Stimulated activated CD8-positive, alpha-beta memory T cell treated with anti-CD3 and anti-CD28 coated beads, Interleukin-2, amount 100 ng/mL, for 48 hours (primary cell): ENCODE measurements around the gene ABCC3.
A peak's percentile ranks its signal among the peaks of the same experiment; 100 is the strongest.

Source experiments
- DNase-seq, 2 donors: peaks; one replicate each; pipeline ENCODE4 v3.0.0-alpha.2; 2020; ENCODE audit warnings: low read depth in 2 of 2

Gene ABCC3

DNA sequence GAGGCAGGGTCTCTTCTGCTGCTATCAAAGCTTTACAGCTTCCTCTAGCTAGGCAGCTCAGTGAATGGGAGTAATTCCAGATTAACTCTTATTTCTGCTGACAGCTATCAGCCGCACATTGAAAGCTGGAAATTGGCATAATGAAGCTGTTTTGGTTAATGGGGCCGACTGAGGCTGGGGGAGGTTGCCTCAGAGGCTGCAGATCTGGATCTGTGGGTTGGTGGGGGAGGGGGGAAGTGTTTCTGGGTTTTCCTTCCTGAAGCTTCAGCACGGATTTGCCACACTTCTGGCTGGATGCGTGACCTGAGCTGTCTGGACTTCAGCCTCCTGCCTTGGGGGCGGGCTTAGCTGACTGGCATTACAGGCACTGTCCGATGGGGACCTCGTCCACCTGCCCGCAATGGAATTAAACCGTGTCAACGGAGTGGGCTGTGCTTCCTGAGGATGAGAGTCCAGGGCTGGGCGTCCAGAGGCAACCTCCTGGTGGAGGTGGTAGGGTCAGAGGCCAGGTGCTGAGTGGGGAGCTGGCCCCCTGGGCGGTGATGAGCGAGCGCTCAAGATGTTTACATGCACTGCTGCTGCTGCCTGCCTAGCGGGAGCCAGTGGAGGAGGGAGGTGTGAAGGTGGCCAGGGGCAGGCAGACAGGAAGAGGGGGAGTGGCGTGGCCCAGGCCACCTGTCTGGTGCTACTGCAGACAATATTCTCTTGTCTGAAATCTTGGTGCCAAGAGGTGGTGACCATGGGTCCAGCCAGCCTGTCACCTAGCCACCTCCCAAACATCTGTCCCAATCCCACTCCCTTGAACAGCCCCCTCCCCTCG lies 6.7 kb upstream of the ABCC3 start:
- DNase-seq, result no peak

DNA sequence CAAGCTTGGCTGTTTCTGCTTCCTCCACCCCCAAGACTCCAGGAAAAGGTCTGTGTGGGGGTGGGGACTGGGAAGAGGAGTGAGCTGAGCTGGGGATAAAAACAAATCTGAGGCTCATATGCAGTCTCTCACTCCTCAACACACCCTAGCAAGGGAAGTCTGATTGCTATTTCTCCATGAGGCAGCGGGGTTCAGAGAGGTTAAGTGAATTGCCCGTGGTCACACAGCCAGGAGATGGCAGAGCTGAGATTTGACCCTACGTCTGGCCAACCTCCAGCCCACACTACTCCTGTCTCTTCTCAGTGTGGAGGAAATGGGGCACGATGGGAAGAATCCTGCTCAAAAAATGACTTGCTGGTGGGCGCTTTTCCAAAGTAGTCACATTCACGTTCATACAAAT lies 4.8 kb upstream of the ABCC3 start:
- no peak for DNase-seq

DNA sequence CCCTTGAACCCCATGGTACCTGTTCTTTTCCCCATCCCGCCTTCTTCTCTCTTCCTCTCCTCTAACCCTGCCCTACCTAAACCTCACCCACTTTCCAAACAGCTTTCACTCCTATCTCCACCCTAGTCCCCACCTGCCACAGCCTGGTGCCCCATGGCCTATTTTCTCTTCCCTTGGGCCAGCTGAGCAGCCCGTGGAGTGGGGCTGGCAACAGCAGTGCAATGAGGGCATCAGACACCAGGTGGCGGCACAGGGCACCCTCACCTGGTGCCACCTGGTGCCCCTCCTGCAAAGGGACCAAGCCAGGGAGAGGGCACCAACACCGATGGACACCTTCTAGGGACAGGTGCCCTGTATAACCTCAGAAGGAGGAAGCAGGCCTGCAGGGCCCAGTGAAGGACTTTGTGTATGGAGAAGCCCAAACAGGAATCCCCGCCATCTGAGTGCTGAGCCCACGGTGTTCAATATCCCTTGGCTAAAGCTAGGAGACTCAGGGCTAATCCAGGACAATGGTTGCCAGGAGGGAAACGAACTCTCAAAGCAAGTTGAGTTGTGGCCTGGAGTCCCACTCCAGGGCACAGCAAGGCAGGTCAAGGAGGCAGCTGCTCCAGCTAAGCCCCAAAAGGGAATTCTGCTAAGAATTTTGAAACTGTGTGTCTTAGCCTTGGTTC lies 4.0 kb upstream of the ABCC3 start:
- DNase-seq, result peak; percentile 24 to 54

DNA sequence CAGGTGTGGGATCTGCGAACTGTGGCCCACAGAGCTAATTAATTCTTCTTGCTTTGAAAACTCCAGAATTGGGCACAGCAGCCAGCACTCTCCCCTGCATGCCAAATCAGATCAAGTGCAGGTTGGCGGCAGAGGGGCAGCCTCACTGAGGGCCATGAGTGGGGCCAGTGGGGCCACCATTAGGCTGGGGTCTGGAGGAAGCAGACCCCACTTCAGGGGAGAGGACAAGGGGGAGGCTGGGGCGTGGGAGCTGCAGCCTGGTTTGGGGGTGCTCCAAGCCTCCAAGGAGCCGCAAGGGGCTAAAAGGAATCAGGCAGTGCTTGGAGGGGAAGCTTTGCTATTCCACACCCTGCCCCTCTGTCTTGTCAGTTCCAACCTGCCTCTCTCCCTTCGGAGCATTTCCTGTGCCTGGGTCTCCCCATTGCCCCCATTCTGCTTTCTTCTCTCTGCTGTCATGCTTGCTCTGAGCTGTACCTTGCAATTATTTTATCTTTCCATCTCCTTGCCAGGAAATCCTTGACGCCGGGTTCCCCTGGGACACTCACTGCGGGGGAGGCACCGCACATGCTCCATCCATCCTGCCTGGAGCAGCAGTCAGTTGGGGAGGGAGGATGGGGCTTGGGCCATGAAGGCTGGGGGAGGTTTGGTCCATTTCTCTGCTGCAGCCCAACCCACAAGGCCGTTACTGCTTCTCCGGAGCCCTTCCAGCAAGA lies 3.3 kb upstream of the ABCC3 start:
- no peak for DNase-seq

DNA sequence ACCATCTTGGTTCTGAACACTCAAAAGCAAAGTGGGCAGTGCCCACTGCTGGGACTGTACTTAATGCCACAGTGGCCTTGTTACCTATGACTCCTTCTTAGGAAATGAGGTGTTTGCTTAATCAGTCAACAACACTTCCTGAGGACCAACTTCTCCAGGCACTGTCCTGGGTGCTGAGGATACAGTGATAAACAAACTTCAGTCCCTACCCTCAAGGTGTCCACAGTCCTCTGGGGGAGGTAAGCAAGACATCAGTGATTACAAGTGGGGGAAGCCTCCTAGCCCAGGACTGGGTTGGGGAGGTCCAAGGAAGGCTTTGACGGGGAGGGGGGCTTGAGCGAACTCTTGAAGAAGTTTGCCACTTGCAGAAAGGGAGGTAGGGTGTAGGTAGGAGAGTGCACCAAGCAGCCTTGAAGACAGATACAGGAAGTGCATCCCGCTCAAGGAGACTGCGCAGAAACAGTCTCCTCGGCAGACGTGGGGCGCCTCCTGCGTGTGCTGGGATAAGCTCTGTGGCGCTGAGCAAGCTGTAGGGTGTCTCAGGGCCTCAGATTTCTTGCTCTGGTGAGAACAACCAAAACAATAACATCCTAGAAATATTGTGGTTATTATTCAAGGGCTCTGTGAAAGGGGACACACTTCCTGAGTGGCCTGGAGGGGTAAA lies 2.6 kb upstream of the ABCC3 start:
- DNase-seq, result no peak

DNA sequence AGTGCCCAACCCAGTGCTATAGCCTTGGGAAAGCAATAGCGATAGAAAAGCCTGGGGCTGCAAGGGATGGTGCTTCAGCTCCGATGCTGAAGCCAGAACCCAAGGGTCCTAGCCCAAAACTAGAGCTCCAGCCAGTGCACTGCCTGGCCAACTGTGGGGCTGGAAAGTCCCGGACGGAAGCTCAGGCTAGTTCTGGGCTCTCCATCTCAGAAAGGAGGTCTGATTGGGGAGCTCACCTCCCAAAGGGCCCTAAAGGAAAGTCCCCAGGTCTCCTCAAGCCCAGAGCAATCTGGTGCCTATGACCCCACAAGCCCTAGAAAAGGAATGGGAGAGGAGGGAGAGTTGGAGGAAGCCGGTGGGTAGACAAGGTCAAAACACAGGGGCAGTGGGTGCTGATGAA lies 2.0 kb upstream of the ABCC3 start:
- no peak for DNase-seq

DNA sequence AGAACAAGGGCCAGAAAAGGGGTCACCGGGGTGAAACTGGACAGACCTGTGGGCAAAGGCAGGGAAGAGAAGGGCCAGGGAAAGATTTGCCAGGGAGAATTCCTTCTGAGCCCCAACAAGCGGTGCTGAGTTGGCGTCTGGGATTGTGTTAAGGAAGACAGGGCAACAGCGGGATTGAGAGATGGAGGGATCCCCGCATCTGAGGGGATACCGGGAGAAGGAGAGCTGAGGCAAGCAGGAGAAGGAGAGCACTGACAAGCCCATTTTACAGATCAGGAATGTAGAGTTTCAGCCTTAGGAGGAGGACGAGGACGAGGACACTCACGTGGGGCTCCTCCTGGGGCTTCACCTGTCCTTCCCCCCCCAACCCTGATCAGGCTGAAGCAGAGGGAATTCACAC lies 998 bp upstream of the ABCC3 start:
- DNase-seq, result no peak

DNA sequence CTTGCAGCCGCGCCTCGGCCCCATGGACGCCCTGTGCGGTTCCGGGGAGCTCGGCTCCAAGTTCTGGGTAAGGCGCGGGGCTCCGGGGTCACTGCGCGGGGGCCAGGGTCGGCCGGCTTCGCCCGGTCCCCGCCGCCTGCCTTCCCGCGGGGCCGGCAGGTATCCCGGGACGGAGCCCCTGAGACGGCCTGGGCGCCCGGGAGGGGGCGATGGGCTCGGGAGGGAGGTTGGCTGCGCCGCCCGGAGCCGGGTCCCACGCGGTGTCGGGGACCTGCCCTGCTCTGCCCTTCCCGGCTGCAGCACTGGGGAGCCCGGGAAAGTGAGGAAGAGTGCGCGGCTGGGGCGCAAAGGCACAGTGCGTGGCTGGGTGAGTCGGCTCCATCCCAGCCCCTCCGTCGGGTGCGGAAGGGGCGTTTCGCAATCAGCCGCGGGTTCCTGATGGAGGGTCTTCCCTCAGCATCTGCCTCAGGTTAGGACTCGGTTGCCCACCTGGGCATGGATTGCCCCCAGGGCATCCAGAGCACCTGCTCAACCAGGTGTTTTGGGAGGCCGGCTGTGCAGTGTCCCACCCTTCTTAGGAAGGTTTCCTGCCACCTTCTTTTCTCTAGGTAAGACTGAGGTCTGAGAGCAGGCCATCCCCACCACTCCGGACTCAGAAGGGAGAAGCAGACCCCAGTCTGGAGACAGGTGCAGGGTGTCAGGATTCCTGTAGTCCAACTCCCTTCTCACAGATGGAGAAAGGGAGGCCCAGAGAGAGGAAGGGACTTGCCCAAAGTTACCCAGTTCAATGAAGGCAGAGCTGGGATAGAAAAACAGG lies 442 bp downstream of the ABCC3 start:
- no peak for DNase-seq

DNA sequence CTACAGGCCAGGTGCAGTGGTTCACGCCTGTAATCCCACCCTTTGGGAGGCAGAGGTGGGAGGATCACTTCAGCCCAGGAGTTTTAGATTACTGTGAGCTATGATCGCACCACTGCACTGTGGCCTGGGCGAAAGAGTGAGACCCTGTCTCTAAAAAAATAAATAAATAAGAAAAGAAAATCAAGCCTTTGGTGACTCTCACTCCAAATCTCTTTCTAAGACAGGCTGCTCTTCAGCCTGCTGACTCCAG lies 976 bp downstream of the ABCC3 start:
- no peak for DNase-seq

DNA sequence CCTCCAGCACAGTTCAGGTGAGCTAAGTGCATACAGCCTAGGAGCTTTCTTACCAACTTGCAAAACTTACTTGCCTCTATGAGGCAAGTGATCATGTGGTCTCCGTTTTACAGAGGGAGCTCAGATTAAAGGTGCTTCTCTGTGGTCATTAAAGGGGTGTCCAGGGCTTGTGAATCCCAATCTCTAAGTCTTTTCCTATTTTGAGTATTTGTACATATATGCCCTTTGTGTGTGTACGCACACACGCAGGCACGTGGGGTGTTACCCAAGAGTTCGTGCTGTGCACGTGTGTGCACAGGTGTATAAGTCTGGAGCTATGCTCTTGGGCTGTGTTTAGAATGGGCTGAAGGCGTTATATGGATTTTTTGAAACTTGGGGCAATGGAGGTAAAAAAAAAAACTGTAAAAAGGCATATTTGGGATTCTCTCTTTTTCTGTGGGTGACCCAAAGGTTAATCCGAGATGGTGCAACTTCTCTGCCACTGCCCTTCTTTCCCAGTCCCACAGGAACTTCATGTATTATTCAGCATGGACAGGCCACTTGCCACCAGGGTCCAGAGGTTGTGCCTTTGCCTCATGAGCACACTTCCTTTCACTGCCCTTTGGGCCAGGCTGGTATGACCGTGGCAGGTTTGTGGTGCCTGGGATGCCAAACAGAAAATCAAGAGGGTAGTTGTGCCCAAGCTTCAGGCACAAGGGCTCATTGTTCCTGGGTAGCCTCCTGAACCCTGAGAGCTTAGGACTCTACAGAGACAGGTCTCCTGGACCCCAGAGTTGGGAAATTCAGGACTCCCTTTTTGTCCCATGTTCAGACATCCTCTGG lies 1.5 kb downstream of the ABCC3 start:
- no peak for DNase-seq

DNA sequence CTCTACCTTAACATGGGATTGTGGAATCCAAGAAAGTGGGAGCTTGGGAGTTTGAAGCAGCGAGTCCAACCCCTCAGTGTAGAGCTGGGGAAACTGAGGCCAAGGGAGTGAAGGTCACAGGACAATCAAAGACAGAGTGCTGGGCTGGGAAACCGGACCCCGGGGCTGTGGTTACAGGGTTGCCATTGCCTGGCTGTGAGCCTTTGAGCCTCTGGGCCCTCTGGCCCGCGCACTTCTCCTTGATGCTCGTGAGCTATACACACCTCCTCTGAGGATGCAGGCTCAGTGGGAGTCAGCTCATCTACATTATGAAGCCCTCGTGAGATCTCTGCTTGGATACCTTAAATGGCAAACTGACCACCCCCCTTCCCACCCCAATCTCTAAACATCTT lies 2.1 kb downstream of the ABCC3 start:
- no peak for DNase-seq

DNA sequence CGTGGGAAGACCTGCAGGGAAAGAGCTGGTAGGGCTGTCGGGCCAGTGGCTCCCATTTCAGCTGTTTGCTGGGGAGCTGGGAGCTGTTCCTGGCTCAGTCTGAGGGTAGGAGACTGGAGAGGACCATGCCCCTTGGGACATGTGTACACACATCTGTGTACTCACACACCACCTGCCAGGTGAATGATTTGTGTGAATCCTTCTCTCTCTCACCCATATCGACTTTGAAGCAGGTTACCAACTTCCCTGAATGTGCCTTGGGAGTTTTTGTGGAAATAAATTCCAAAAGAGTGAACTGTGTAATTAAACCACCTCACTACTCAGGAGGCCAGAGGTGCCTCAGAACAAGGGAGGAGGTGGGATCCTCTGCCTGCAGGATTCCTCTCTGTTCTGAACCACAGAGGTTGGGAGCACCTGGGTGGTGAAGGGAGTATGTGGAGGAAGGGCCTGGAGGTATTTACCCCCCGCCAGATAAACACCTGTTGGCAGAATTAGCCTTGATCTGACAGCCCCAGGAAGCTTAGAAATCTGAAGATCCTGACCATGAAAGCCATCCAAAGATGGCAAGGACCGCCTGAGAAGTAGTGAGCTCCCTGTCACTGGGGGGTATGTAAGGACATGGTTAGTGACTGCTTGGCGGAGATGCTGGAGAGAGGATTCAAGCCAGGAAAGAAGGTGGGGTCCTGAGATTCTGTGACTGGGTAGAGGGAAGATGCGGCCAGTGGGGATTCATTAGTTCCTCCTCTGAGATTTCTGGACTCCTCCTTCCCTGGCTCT lies 3.3 kb downstream of the ABCC3 start:
- no peak for DNase-seq

DNA sequence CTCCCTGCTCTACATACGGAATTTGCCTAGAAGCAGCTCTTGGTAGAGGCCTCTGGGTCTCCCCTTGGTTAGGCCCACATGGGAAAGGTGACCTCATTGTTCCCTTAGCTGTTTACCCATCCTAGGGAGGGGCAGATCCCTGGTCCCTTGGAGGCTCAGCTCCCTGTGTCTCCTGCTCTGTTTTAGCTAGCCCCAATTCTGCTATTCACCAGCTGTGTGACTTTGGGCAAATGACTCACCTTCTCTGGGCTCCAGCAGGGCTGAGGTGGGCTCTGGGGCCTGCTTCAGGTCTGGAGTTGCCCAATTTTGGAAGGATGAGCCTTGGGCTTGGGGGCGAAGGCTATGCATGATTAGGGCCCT lies 3.9 kb downstream of the ABCC3 start:
- DNase-seq, result no peak

DNA sequence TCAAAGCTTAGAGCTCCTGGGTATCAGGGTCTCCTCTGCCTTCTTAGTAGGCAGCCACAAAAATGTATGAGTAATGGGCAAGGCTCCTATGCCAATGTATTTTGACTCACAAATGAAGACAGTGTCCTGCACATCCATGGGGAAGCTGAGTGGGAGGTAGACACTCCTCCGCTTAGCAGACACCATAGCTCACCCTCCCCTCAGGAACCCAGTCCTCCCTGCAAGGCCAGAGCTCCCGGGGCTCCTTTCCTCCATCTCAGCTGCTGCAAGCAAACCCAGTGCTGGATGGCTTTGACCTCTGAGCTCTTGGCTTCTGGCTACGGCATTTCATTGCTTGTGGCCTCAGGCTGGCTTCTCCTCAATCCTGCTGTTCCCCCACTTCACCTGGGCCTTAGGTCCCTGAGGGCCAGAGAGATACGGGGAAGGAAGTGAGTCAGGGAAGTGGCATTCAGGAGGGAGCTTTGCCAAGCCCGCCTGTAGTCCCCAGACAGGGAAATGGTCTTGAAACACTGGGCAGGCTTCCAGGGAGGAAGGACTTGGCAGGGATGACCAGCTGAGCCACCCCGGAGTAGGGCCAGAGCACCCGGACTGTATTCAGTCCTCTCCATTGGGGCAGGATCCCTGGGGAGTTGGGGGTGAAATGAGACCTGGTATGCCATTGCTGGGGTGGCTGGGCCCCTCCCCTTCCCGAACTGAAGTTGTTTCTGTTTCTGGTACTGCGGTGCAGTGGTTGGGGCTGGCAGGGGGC lies 4.5 kb downstream of the ABCC3 start:
- DNase-seq, result no peak

DNA sequence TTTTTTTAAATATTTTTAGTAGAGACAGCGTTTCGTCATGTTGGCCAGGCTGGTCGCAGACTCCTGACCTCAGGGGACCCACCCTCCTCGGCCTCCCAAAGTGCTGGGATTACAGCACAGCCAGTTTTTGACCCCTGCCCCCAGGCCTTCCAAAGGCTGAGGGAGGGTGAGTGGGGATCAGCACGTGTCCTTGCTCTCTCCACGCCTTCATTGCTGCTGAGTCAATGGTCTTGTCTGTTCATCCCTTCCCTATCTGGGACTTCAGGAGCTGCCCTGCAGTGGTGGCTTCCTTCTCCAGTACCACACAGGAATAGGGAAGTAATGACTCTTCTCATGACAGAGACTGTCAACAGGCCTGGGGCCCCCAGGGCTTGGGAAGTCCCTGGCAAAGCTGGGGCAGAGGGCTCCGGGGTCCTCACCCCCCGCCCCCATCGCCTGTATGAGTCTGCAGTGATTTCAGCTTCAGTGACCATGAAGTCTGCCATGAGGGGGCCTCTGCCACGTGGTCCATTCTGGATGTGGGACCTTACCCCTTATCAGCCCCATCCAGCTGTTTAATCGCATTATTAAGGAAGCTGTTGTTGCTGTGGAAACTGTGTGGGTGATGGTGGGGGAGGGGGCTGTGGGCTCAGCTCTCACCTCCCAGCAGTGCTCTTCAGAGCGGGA lies 6.1 kb downstream of the ABCC3 start:
- DNase-seq, result no peak

DNA sequence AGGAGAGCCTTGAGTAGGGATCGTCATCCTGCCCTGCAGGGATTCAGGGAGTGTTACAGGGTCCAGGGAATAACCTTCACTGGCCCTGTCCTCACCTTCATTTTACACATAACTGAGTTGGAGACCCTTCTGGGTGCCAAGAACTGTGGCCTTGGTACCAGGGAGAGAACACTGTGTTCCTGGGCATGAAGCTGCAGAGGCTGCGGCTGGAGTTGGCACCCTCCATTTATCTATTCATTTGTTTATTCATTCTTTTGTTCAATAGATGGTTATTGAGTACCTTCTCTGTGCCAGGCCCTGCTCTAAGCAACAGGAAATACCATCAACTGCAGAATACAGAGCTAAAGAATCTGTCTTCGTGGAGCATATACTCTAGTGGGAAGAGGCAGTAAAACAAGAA lies 6.7 kb downstream of the ABCC3 start:
- DNase-seq, result no peak

DNA sequence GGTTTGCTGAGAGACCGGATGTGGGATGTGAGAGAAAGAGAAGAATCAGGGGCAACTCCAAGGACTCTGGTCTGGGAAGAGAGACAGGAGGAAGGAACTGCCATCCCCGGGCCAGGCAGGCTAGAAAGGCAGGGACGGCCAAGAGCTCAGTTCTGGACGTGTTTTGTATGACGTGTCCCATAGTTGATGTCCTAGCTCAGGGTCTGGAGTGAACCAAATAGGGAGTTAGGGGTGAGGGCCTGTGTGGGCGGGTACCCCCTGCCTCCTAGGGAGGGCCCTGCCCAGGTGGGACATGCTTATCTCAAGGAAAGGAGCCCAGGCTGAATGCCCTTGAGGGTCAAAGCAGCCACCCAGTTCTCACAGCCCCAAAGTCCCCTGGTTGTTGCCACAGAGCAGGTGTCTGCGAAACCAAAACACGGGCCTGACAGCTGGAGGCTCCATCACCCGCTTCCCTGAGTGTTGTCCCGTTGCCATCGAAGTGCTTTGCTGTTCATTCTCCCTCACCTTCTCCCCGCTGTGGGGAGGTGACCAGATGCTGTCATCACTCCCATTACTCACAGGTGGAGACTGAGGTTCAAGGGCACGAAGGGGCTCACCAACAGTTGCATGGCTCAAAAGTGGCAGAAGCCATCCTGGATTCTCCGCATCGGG lies 7.5 kb downstream of the ABCC3 start:
- DNase-seq, result no peak
